ENCODE results near the gene TMEM108.

Gene TMEM108

GRCh38 chr3:133054586-133054985 is 16.4 kb downstream of the TMEM108 start:
- Histone ChIP-seq H3K36me3 (ENCODE audit: control insufficient read depth in 1 of 2, insufficient read depth in 2 of 2, low read length in 2 of 2) (no peaks in the 10 kb centered on the region), H3K27ac (ENCODE audit: low read length) (no peak overlapping the region), H3K27me3 (ENCODE audit: low read depth, low read length) (no peaks in the 10 kb centered on the region), H3K4me3 (ENCODE audit: low read depth in 1 of 2, low read length in 2 of 2) (no peak overlapping the region), H3K9me3 (ENCODE audit: control insufficient read depth in 1 of 2, low read length in 2 of 2) (no peaks in the 10 kb centered on the region), H3K4me1 (ENCODE audit: control insufficient read depth in 1 of 2, insufficient read depth in 2 of 2, low read length in 2 of 2) (peaks cover 0 to 10% of the 10 kb centered on the region in 2 donors)

- H3K27me3 ChIP-seq (ENCODE audit: low read depth, low read length) = no peaks in the 10 kb centered on the region
- no peaks in the 10 kb centered on the region for H3K9me3 ChIP-seq (ENCODE audit: control insufficient read depth in 1 of 2, low read length in 2 of 2)
- H3K4me3 ChIP-seq (ENCODE audit: low read depth in 1 of 2, low read length in 2 of 2) = no peak overlapping the region
- H3K27ac ChIP-seq (ENCODE audit: low read length) = no peak overlapping the region
- H3K4me1 ChIP-seq (ENCODE audit: control insufficient read depth in 1 of 2, insufficient read depth in 2 of 2, low read length in 2 of 2) = peaks cover 0 to 10% of the 10 kb centered on the region in 2 donors
- H3K36me3 ChIP-seq (ENCODE audit: control insufficient read depth in 1 of 2, insufficient read depth in 2 of 2, low read length in 2 of 2) = no peaks in the 10 kb centered on the region
Measured at GRCh38 chr3:133055339-133055738, 17.1 kb downstream of the TMEM108 start.

- no peaks in the 10 kb centered on the region for H3K27me3 ChIP-seq (ENCODE audit: low read depth, low read length)
- no peaks in the 10 kb centered on the region for H3K9me3 ChIP-seq (ENCODE audit: control insufficient read depth in 1 of 2, low read length in 2 of 2)
- H3K36me3 ChIP-seq (ENCODE audit: control insufficient read depth in 1 of 2, insufficient read depth in 2 of 2, low read length in 2 of 2) = no peaks in the 10 kb centered on the region
- no peak overlapping the region for H3K27ac ChIP-seq (ENCODE audit: low read length)
- H3K4me3 ChIP-seq (ENCODE audit: low read depth in 1 of 2, low read length in 2 of 2) = no peak overlapping the region
- H3K4me1 ChIP-seq (ENCODE audit: control insufficient read depth in 1 of 2, insufficient read depth in 2 of 2, low read length in 2 of 2) = peaks cover 0 to 7% of the 10 kb centered on the region in 2 donors
Measured at GRCh38 chr3:133058243-133058642, 20.1 kb downstream of the TMEM108 start.

- Histone ChIP-seq H3K27ac (ENCODE audit: low read length) (no peak overlapping the region), H3K36me3 (ENCODE audit: control insufficient read depth in 1 of 2, insufficient read depth in 2 of 2, low read length in 2 of 2) (no peaks in the 10 kb centered on the region), H3K27me3 (ENCODE audit: low read depth, low read length) (no peaks in the 10 kb centered on the region), H3K4me3 (ENCODE audit: low read depth in 1 of 2, low read length in 2 of 2) (no peak overlapping the region), H3K9me3 (ENCODE audit: control insufficient read depth in 1 of 2, low read length in 2 of 2) (no peaks in the 10 kb centered on the region), H3K4me1 (ENCODE audit: control insufficient read depth in 1 of 2, insufficient read depth in 2 of 2, low read length in 2 of 2) (peaks cover 0 to 6% of the 10 kb centered on the region in 2 donors)
Measured at GRCh38 chr3:133058831-133059230, 20.6 kb downstream of the TMEM108 start.

- Histone ChIP-seq H3K27ac (ENCODE audit: low read length) (no peak overlapping the region), H3K9me3 (ENCODE audit: control insufficient read depth in 1 of 2, low read length in 2 of 2) (no peaks in the 10 kb centered on the region), H3K27me3 (ENCODE audit: low read depth, low read length) (no peaks in the 10 kb centered on the region), H3K4me1 (ENCODE audit: control insufficient read depth in 1 of 2, insufficient read depth in 2 of 2, low read length in 2 of 2) (no peaks in the 10 kb centered on the region), H3K36me3 (ENCODE audit: control insufficient read depth in 1 of 2, insufficient read depth in 2 of 2, low read length in 2 of 2) (no peaks in the 10 kb centered on the region), H3K4me3 (ENCODE audit: low read depth in 1 of 2, low read length in 2 of 2) (no peak overlapping the region)
Measured at GRCh38 chr3:133065193-133065961, 27.2 kb downstream of the TMEM108 start.

- Histone ChIP-seq H3K9me3 (ENCODE audit: control insufficient read depth in 1 of 2, low read length in 2 of 2) (no peaks in the 10 kb centered on the region), H3K4me3 (ENCODE audit: low read depth in 1 of 2, low read length in 2 of 2) (no peak overlapping the region), H3K27me3 (ENCODE audit: low read depth, low read length) (no peaks in the 10 kb centered on the region)
Measured at GRCh38 chr3:133066026-133066425, 27.8 kb downstream of the TMEM108 start.

GRCh38 chr3:133069556-133070286 is 31.5 kb downstream of the TMEM108 start:
- Histone ChIP-seq H3K27ac (ENCODE audit: low read length) (no peak overlapping the region), H3K9me3 (ENCODE audit: control insufficient read depth in 1 of 2, low read length in 2 of 2) (no peaks in the 10 kb centered on the region), H3K27me3 (ENCODE audit: low read depth, low read length) (no peaks in the 10 kb centered on the region), H3K4me1 (ENCODE audit: control insufficient read depth in 1 of 2, insufficient read depth in 2 of 2, low read length in 2 of 2) (no peaks in the 10 kb centered on the region), H3K4me3 (ENCODE audit: low read depth in 1 of 2, low read length in 2 of 2) (no peak overlapping the region), H3K36me3 (ENCODE audit: control insufficient read depth in 1 of 2, insufficient read depth in 2 of 2, low read length in 2 of 2) (no peaks in the 10 kb centered on the region)

More at GRCh38 chr3:133066026-133066425, 27.8 kb downstream of the TMEM108 start:
- no peak overlapping the region for H3K27ac ChIP-seq (ENCODE audit: low read length)
- H3K36me3 ChIP-seq (ENCODE audit: control insufficient read depth in 1 of 2, insufficient read depth in 2 of 2, low read length in 2 of 2) = no peaks in the 10 kb centered on the region
- no peaks in the 10 kb centered on the region for H3K4me1 ChIP-seq (ENCODE audit: control insufficient read depth in 1 of 2, insufficient read depth in 2 of 2, low read length in 2 of 2)

GRCh38 chr3:133074977-133075376 is 36.8 kb downstream of the TMEM108 start:
- peaks cover 0 to 5% of the 10 kb centered on the region in 2 donors for H3K4me1 ChIP-seq (ENCODE audit: control insufficient read depth in 1 of 2, insufficient read depth in 2 of 2, low read length in 2 of 2)
- H3K36me3 ChIP-seq (ENCODE audit: control insufficient read depth in 1 of 2, insufficient read depth in 2 of 2, low read length in 2 of 2) = no peaks in the 10 kb centered on the region
- no peak overlapping the region for H3K4me3 ChIP-seq (ENCODE audit: low read depth in 1 of 2, low read length in 2 of 2)
- no peak overlapping the region for H3K27ac ChIP-seq (ENCODE audit: low read length)
- no peaks in the 10 kb centered on the region for H3K27me3 ChIP-seq (ENCODE audit: low read depth, low read length)
- no peaks in the 10 kb centered on the region for H3K9me3 ChIP-seq (ENCODE audit: control insufficient read depth in 1 of 2, low read length in 2 of 2)

- H3K27me3 ChIP-seq (ENCODE audit: low read depth, low read length) = no peaks in the 10 kb centered on the region
- no peak overlapping the region for H3K4me3 ChIP-seq (ENCODE audit: low read depth in 1 of 2, low read length in 2 of 2)
- H3K9me3 ChIP-seq (ENCODE audit: control insufficient read depth in 1 of 2, low read length in 2 of 2) = no peaks in the 10 kb centered on the region
- H3K4me1 ChIP-seq (ENCODE audit: control insufficient read depth in 1 of 2, insufficient read depth in 2 of 2, low read length in 2 of 2) = peaks cover 0 to 5% of the 10 kb centered on the region in 2 donors
- H3K27ac ChIP-seq (ENCODE audit: low read length) = no peak overlapping the region
- no peaks in the 10 kb centered on the region for H3K36me3 ChIP-seq (ENCODE audit: control insufficient read depth in 1 of 2, insufficient read depth in 2 of 2, low read length in 2 of 2)
Measured at GRCh38 chr3:133077688-133078087, 39.5 kb downstream of the TMEM108 start.

GRCh38 chr3:133079621-133080020 is 41.4 kb downstream of the TMEM108 start:
- H3K4me1 ChIP-seq (ENCODE audit: control insufficient read depth in 1 of 2, insufficient read depth in 2 of 2, low read length in 2 of 2) = peaks cover 0 to 5% of the 10 kb centered on the region in 2 donors
- no peak overlapping the region for H3K4me3 ChIP-seq (ENCODE audit: low read depth in 1 of 2, low read length in 2 of 2)
- no peaks in the 10 kb centered on the region for H3K36me3 ChIP-seq (ENCODE audit: control insufficient read depth in 1 of 2, insufficient read depth in 2 of 2, low read length in 2 of 2)
- no peaks in the 10 kb centered on the region for H3K27me3 ChIP-seq (ENCODE audit: low read depth, low read length)
- no peak overlapping the region for H3K27ac ChIP-seq (ENCODE audit: low read length)
- H3K9me3 ChIP-seq (ENCODE audit: control insufficient read depth in 1 of 2, low read length in 2 of 2) = no peaks in the 10 kb centered on the region

- Histone ChIP-seq H3K4me3 (ENCODE audit: low read depth in 1 of 2, low read length in 2 of 2) (no peak overlapping the region), H3K36me3 (ENCODE audit: control insufficient read depth in 1 of 2, insufficient read depth in 2 of 2, low read length in 2 of 2) (no peaks in the 10 kb centered on the region), H3K27ac (ENCODE audit: low read length) (no peak overlapping the region)
Measured at GRCh38 chr3:133081016-133081415, 42.8 kb downstream of the TMEM108 start.

More at GRCh38 chr3:133081016-133081415, 42.8 kb downstream of the TMEM108 start:
- Histone ChIP-seq H3K9me3 (ENCODE audit: control insufficient read depth in 1 of 2, low read length in 2 of 2) (no peaks in the 10 kb centered on the region), H3K4me1 (ENCODE audit: control insufficient read depth in 1 of 2, insufficient read depth in 2 of 2, low read length in 2 of 2) (peaks cover 0 to 5% of the 10 kb centered on the region in 2 donors), H3K27me3 (ENCODE audit: low read depth, low read length) (no peaks in the 10 kb centered on the region)

Measured in muscle layer of duodenum (tissue), 2 donors.